SKM-1 (cell line): ENCODE results near the gene CCDC3.

ENCODE experiments used
- DNase-seq: peaks from one replicate; lab custom pipeline; 2025; ENCODE audit not compliant: unreplicated experiment; lab: John Stamatoyannopoulos, UW

Gene CCDC3

GRCh38 chr10:12962556-12962955, 39.0 kb downstream of the CCDC3 start:
- no peak for DNase-seq

- DNase-seq: no peak
These were observed 39.9 kb downstream of the CCDC3 start for GRCh38 chr10:12961416-12962205.

- no peak for DNase-seq
These were observed 40.6 kb downstream of the CCDC3 start for GRCh38 chr10:12960941-12961340.

- DNase-seq: no peak
These were observed 41.1 kb downstream of the CCDC3 start for GRCh38 chr10:12960334-12960898.

DNA sequence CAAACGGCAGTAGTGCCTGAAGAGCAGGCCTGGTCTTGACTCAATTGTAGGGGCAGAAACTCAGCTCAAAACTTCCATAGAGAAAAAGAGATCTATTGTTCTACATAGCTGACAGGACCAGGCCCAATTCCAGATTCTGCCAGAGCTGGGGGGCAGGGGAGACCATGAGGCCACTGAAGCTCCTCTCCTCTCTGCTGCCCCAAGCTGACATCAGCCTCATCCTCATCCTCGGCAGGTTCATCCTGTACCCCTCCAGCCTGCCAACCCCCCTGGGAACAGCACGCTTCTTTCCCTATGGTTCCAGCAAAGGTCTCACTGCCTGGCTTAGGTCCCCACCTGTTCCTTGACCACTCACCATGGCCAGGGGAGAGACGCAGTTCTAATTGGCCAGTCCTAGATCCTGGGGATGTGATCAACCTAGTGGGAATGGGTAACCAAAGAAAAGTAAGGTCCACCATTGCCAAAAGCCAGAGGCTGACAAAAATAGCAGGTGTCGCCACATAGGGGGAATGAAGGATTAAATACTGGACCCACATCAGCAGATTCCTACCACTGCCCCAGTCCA, 42.9 kb downstream of the CCDC3 start:
- DNase-seq: no peak

GRCh38 chr10:12957081-12957480, 44.4 kb downstream of the CCDC3 start:
- DNase-seq: no peak

DNA sequence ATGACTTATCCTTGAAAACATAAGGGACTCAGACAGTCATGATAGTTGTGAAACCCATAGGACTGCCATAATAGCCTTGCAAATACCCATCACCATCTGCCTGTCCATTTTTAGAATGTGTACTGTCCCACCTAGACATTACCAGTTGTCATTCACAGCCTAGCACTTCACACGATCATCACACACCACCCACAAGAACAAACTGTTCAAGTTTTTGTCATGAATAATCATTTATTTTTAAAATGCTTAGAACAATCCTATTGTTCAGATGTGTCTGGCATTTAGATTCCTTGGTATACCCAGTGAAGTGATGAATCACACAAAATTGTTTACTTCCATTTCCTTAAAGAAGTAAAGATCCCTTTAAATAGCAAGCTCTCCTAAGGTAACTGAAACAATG, 46.6 kb downstream of the CCDC3 start:
- DNase-seq: no peak

GRCh38 chr10:12950583-12951128, 50.9 kb downstream of the CCDC3 start:
- DNase-seq: no peak

- DNase-seq: no peak
These were observed 52.3 kb downstream of the CCDC3 start for GRCh38 chr10:12949248-12949647.

- DNase-seq: no peak
These were observed 53.8 kb downstream of the CCDC3 start for GRCh38 chr10:12947741-12948140.

DNA sequence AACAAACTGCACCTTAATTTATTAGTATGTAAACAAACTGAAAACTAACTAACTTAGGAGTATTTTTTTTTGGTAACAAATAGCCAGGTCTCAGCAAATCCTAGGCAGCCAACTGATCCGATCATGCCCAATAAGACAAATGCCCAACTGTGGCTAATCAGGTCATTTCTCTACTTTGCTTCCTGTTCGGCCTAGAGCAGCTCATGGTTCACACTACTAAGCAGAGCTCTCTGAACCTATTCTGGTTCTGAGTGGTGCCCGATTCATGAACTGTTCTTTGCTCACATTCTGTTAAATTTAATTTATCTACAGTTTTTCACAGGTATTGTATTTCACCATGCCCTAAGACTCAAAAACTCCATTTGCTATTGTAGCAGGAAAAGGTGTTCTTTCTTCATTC, 55.1 kb downstream of the CCDC3 start:
- no peak for DNase-seq

DNA sequence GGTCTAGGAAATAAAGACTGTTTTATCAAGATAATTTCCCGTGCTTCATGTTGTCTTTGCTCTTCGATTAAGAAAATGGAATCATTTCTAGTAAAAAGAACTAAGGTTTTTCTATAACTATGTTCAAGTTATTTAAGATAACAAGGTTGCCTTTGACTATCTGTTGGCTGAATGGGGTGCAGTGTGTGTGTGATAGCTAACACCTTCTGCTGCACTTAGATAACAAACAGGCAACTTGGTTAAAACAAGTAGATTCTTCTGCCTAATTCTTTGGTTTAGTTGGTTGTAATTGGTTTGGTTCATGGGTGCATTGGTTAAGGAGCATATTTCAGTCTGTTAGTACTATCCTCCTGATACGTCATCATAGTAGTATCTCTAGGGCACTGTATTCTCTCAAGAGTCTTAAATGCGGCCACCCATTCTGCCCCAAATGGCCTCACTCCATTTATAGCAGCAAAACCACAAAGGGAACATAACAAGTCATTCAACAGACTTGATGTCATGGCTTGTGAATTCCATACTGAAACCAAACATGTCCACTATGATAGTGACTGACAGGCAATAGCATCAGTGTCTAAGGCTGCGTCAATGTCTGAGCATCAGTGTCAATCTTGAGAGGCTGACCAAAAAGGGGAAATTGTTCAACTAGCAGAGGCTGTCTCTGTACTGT, 55.7 kb downstream of the CCDC3 start:
- no peak for DNase-seq

GRCh38 chr10:12944931-12945330, 56.6 kb downstream of the CCDC3 start:
- no peak for DNase-seq

GRCh38 chr10:12943425-12943824, 58.1 kb downstream of the CCDC3 start:
- DNase-seq: no peak

GRCh38 chr10:12941966-12942365, 59.5 kb downstream of the CCDC3 start:
- DNase-seq: no peak

- no peak for DNase-seq
These were observed 60.7 kb downstream of the CCDC3 start for GRCh38 chr10:12940791-12941190.

- DNase-seq: no peak
These were observed 63.2 kb downstream of the CCDC3 start for GRCh38 chr10:12938271-12938670.

DNA sequence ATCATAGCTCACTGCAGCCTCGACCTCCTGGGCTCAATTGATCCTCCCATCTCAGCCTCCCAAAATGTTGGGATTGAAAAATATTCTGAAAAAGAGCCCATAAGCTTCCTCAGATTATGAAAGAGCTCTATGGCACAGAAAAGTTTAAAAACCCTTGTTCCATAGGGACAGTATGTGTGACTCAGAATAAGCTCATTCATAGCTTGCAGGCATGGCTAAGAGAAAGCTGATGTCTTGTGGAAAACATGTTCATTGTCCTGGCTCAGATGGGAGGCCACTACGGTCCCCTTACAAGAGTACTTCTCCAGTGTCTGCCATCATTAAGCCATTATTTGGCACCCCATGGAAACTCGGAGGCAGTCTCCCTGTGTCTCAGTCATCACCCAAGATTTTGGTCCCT, 64.0 kb downstream of the CCDC3 start:
- DNase-seq: no peak

DNA sequence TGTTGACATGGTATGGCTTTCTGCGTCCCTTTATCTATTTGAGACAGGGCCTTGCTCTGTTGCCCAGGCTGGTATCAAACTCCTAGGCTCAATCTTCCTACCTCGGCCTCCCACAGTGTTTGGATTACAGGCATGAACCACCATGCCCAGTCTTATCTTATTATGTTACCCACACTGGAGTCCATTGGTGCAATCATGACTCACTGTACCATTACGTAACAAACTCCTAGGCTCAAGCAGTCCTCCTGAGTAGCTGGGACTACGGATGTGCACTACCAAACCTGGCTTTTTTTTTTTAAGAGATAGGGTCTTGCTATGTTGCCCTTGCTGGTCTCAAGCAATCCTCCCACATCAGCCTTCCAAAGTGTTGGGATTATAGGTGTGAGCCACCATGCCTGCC, 66.7 kb downstream of the CCDC3 start:
- no peak for DNase-seq

DNA sequence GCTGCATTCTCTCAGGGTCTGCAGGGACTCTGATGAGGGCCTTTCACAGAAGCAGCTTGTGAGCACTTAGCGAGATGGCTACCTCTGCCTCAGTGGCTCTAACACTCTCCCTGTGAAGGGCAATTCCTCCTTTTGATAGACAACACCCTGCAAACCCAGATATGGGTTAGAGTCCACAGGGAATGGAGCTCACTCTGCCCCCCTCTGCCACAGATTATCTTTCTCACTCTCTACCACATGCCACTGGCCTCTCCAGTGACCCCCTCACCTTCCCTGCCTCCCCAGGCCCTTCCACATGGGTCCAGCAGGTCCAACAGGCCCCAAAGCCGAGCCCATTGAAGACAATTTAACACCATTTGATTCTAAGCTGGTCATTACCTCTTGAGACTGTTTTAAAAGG, 72.1 kb downstream of the CCDC3 start:
- DNase-seq: no peak

DNA sequence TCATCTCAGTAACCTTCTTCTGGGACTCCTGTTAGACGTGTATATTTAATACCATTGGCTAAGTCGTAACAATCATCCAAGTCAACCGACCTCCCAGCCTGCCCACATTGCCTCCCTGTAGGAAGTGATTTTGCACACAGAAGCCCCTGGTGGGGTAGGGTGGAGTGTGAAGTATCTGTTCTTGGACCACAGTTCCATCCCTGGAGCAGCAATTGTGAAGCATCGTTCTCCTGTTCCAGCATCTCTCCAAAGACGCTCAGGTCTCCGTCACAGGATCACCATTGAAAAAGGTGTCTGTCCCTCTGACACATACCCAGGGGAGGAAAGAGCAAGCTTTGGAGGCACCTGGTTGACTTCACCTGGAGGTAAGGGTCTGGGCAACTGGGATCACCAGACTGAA, 72.9 kb downstream of the CCDC3 start:
- no peak for DNase-seq

GRCh38 chr10:12927896-12928295, 73.6 kb downstream of the CCDC3 start:
- no peak for DNase-seq
